ENCODE measurements around the gene APOC3.
A peak's percentile ranks its signal among the peaks of the same experiment; 100 is the strongest.
"Not testable (repeated sequence)": the region's sequence is repeated elsewhere in the genome, so short reads cannot be mapped to it uniquely, and the experiment has no call there.

APOC3 gene

DNA sequence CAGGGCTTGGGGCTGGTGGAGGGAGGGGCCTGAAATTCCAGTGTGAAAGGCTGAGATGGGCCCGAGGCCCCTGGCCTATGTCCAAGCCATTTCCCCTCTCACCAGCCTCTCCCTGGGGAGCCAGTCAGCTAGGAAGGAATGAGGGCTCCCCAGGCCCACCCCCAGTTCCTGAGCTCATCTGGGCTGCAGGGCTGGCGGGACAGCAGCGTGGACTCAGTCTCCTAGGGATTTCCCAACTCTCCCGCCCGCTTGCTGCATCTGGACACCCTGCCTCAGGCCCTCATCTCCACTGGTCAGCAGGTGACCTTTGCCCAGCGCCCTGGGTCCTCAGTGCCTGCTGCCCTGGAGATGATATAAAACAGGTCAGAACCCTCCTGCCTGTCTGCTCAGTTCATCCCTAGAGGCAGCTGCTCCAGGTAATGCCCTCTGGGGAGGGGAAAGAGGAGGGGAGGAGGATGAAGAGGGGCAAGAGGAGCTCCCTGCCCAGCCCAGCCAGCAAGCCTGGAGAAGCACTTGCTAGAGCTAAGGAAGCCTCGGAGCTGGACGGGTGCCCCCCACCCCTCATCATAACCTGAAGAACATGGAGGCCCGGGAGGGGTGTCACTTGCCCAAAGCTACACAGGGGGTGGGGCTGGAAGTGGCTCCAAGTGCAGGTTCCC, at the start of gene APOC3:
Gene APOC3, plus strand, starts transcription at position 383 of the 659 bp plus-strand sequence. CDS start 676 bp downstream, outside the sequence.
- DNase-seq, result no peak

DNA sequence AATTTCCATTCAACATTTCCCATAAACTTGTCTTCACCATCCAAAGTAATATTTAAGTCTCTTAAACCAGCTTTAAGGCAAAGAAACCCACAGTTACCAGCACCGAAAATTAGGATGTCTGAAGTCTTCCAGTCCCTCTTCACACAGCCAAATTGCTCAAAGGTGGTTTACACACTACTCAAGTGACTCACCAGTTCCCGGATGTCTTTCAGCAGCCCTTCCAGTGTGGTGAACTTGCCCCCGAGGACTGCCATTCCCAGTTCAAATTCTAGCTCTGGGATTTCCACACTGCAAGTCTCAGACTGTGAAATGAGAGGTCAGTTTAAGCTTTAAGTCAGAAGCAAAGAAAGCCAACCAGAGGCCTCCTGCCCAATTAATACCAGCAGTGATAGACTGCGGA, 47.0 kb upstream of the APOC3 start:
- DNase-seq, result no peak

DNA sequence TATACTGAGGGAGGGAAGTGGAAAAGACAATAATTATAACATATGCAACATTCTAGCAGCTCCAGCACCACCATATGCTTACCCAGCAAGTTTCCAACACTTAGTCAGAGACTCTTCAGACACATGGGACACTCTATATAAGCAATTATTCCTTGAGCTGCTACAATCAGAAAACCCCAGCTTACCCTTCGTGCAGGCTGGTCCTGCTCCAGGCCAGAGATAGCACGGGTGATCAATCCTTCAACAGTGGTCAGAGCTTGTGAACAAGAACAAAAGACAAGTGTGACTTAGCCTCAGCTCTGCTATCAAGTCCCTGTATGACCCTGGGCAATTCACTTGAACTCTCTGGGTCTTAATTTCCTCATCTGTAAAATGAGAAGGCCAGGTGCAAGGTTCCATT, 43.4 kb upstream of the APOC3 start:
- DNase-seq, result no peak

DNA sequence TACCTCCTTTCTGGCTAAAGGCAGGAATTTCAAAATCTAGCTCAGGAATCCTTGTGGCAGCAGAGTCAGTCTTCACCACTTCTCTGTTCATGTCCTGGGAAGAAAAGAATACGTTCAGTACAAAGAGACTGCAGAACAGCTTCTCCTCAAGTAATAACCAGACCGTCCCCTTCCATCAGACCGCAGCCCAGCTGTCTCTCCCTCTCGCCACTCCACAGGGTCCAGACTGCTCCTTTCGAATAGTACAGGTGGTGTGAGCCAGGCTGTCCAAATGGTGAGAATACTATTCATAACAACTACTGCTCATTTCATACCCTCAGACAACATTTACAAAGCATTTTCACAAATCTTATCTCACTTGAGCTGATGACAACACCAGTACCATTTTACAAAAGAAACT, 42.7 kb upstream of the APOC3 start:
- no peak for DNase-seq

DNA sequence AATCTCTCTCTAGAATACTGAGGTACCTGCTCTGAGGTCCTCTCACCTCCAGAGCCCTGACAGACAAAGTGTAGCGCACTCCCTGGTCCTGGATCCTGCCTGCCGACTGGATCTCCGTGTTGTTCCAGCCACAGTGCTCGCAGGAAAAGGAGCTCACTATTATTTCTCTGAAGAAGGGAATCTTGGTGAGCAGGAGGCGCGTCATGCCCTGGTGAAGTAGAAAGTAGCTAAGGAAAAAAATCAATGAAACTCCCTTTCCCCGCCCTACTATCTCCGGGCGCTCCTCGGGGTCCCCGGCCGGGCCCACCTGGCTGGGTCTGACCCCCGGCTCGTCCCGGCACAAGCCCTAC, 42.3 kb upstream of the APOC3 start:
- no peak for DNase-seq

DNA sequence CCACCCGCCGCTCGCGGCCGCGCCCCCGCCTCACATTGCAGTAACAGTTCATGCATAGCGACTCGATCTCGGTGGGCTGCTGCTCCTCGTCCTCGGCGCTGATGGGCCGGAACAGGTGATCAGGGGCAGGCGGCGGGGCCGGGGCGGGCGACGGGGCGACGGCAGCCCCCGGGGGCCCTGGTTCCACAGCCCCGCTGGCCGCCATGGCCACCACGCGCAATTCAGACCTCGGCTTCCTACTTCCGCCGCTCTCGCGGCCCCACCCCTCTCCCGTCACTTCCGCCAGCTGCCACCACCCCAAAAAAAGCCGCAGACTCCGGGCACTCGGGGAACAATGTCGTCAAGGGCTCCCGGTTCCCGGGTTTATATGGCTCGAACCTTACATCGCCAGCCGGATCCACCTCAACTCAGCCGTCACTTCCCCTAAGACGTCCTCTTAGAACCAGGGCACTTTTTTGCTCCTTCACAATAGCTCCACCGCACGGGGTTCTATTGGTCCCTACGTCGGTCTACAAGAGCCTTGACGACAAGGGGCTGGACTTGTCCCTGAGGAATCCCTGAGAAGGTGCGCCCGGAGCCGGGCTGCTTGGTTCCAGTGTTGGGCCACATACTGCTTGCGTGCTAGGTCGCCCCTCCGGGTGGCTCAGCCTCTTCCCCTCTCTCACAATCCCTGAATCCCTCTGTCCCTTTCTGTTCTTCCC, 41.8 kb upstream of the APOC3 start, which contains the start of gene ZPR1:
Gene ZPR1, minus strand, starts transcription at position 238 of the 701 bp plus-strand sequence. Its CDS starts 33 bp downstream, at position 205.
- peak; percentile 44 for DNase-seq

DNA sequence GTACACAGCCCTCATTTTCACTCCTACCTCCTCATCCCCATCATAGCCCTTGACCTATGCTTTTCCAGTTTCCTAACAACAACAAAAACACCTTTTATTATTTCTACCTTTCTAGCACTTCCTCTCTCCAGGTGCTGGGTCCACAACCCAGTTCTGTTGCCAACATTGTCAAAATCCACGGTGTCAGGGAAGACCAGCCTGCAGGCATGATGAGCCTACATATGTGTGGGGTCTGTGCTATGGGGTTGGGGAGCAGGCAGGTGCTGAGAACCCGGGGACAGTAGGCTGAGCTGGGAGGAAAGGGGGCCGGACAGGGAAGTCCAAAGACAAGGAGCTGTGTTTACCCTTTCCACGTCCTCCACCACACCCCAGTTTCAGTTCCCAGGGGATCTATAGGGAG, 41.2 kb upstream of the APOC3 start:
- DNase-seq, result no peak

DNA sequence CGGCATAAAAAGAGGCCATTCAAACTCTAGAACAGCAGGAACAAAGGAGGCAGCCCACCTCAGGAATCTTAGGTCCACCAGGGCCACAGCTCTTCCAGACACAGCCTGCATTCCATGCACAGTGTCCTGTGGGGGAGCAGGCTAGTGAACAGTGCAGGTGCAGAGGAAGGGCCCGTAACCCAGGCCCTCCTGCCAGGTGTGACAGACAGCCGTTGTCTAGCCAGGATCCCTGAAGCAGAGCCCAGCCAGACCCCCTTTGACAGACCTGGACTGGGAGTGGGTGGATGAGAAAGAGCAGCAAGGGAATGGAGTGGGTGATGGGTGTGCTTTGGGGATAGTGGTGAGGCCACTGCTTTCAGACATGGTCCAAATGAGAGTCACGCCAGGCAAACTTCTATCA, 40.7 kb upstream of the APOC3 start:
- no peak for DNase-seq

DNA sequence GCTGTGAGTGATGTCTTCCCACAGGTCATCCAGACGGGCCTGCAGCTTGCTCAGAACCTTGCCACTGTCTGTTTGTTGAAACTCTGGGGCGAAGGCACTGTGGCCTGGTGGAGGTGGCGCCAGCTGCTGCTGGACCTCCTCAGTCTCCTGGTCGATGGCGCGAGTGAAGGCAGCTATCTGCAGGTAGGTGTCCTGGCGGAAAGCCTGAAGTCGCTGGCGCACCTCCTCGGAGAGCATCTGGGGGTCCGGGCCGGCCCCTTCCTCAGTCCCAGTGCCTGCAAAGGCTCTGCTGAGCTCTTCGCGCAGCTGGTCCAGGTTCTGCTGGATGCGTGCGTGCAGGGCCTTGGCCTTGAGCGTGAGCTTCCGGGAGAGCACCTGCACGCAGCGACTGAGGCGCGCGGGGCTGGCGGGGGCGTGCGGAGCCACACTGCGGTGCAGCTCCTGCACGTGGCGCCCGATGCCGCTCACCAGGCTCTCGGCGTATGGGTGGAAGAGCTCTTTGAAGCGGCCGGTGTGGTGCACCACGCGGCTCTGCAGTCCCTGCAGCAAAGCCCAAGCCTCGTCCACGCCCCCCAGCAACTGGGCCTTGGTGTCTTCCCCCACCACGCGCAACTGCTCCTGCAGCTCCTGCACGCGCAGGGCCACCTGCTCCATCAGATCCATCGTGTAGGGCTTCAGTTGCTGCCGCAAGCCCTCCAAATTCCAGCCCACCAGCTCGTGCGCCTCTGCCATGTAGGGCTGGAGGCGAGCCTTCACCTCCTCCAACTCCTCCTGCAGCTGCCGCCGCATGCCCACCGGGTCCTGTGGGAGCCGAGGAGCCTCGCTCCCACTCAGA, 39.3 kb upstream of the APOC3 start:
- DNase-seq, result no peak

DNA sequence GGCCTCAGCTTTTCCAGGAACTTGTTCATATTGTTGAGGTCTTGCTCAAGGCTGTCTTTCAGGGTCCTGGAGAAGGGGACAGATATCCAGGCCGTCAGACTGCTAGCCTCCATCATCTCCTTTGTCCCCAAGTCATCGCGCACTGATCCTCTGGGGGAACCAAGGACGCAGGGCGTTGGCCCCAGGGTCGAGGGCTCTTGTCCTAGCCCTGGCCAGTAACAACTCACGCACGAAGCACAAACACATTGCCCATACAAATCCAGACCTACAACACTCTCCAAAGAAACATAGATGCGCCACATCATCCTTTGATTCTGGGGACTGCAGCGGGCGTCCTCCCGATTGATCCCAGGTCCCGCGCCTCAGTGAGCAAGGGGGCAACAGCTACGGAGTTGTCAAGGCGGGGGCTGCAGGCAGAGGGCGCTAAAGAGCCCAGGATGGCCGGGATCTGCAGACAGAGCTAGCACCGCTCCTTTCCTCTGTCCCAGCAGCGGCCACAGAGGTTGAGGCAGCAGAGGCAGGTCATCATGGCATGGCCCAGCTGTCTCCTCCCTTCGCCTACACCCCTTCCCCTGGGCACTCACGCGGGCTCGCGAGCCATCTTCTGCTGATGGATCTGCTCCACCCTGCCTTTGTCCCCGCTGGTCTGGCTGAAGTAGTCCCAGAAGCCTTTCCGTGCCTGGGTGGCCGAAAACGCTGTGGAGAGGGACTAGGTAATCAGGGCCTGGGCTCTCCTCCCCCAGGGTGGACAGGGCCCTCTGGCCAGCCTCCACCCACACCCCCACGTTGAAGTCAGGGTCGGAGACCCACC, 38.5 kb upstream of the APOC3 start:
- peak; percentile 28 for DNase-seq

DNA sequence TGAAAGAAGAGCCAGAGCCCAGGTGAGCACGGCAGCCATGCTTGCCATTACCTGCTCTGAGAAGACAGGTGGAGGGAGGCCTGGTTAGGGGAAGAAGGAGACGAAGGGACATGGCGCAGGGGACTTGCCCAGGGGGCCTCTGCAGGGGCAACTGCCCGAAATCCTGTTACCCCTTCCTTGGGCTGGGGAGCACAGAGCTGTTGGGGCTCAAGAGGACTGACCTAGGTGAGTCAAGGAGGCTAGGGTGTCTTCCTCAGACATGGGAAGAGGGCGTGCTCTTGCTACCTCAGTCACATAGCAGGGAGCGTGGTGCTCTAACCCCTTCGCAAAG, 37.9 kb upstream of the APOC3 start, which contains the start of gene APOA5:
Gene APOA5, minus strand, starts transcription at position 67 of the 331 bp plus-strand sequence. Its CDS starts 19 bp downstream, at position 48.
- DNase-seq, result no peak

DNA sequence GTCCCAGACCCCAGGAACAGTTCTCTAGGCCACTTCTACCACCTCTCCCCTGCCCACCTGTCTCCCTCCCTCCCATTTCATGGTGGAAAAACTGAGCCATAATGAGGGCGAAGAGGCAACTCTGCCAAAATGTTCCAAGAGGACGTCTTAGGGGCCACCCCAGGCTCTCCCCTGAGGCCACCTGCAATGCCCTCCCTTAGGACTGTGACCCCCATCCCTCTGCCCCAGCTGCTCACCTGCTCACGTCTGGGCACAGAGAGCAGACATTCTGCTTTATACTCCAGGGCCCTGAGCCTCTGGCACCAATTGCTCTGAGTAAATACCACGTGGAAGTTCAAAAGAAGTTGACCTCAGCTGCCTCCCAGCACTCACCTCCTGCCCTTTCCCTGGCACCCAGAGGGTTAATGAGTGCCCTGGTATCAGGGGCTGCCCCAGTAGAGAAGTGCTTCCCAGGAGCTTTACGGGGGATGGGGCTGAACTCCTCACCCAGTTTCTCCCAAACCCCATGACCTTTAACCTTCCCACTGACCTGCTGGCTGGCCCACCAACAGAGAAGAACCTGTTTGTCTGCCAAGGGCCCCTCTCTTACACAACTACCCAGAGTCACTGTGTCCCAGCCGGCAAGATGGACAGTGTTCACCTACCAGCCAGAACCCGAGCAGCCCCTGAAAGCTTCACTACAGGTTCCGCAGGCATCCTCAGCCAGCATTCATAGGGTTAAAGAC, 37.4 kb upstream of the APOC3 start:
- no peak for DNase-seq

DNA sequence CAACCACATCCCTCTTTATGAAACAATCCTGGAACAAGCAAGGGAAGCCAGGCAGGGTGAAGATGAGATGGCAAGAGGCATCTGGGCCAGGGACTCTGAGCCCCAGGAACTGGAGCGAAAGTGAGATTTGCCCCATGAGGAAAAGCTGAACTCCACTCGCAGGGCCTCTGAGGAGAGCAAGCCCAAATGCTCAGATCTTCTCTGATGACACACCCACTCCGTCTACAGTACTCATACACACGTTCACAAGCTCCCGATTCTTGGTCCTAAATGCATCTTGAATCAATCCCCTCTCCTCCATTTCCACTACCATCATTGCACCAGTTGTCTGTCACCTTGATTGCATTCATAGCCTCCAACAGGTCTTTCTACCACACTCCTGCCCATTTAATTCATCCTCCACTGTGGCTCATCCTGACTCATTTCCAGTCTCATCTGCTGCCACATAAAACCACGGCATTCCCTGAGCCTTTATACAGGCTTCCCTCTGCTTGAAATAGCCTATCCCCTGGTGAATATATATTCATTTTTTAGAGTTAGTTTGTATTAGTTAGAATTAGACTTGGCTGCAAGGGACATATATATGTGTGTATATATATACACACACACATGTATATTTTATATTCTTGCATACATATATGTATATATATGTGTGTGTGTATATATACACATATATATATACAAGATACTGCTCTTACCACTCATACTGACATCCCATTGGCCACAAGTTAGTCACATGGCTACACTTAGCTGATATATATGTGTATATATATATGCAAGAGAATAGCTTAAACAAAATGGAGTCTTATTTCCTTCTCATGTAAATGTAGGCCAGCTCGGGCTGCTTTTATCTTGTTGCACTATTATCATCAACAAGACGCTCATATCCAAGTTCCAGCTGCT, 36.6 kb upstream of the APOC3 start:
- no peak for DNase-seq

DNA sequence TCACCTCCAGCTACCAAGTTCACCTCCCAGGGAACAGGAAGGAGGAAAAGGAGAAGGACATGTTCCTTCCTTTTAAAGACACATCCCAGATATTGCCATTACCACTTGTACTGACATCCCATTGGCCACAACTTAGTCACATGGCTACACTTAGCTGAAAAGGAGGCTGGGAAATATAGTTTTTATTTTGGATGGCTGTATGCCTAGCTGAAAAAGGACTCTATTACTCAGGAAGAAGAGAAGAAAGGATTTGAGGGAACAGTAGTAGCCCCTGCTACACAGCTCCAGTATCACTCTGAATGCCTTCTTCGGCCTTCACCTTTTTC, 36.0 kb upstream of the APOC3 start:
- DNase-seq, result no peak

DNA sequence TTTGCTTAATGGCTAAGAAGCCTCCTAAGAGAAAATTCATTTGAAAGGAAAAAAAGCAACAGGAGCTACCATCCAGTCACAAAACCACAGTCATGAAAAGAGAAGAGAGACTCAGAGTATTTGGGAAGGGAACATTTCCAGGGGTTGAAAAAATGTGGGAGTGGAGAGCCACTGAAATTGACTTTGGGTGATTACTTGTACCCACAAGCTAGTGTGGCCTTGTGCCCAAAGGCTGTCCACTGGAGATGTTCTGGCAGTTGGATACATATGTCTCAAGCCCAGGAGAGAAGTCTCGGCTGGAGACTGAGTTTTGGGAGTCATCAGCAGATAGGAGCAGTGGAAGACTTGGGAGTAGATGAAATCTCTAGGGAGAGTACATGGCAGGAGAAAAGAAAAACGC, 34.9 kb upstream of the APOC3 start:
- DNase-seq, result no peak

DNA sequence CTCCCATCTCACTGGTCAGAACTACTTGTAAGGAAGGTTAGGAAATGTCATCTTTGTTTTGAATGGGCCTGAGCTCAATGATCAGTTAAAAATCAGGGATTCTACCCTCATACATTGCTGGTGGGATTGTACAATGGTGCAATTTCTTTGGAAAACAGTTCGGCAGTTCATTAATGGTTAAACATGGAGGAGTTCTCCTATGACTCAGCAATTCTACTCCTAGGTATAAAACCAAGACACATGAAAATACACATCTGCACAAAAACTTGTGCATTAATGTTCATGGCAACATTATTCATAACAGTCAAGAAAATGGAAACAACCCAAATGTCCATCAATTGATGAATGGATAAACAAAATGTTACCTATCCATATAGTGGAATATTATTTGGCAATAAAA, 33.2 kb upstream of the APOC3 start:
- DNase-seq, result no peak

DNA sequence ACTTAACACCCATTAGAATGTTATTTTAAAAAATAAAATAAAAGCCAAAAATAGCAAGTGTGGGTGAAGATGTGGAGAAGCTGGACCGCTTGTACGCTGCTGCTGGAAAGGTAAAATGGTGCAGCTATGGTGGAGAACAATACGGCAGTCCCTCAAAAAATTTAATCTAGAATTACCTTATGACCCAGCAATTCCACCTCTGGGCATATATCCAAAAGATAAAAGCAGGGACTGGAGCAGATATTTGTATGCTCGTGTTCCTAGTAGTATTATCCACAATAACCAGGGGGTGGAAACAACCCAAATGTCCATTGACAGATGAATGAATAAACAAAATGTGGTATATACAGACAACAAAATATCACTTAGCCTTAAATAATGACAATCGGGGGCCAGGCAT, 31.9 kb upstream of the APOC3 start:
- DNase-seq, result no peak

DNA sequence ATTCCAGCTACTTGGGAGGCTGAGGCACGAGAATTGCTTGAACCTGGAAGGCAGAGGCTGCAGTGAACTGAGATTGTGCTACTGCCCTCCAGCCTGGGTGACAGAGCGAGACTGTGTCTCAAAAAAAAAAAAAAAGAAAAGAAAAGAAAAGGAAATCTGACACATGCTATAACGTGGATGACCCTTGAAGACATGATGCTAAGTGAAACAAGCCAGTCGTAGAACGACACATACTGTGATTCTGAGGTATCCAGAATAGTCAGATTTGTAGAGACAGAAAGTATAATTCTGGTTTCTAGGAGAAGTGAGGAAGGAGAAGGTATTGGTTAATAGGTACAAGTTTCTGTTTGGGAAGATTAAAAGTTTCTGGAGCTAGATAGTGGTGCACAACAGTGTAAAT, 31.3 kb upstream of the APOC3 start:
- DNase-seq, result no peak

DNA sequence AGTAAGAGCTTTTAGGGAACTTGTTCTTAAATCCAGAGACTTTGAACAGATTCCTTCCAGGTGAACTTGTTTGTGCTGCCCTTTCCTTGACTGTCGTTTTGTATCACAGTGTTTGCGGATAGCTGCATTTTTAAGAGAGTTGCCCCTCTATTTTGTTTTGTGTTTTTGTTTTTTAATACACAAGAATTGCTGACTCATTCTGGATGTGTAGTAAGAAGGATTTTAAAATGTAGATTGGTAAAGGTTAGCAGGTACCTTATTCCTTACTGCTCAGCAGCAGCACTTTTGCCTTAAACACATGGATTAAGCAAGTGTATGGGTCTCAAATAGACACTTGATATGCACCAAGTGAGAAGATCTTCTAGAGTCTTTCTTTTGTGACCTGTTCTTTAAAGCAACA, 29.1 kb upstream of the APOC3 start:
- DNase-seq, result no peak

DNA sequence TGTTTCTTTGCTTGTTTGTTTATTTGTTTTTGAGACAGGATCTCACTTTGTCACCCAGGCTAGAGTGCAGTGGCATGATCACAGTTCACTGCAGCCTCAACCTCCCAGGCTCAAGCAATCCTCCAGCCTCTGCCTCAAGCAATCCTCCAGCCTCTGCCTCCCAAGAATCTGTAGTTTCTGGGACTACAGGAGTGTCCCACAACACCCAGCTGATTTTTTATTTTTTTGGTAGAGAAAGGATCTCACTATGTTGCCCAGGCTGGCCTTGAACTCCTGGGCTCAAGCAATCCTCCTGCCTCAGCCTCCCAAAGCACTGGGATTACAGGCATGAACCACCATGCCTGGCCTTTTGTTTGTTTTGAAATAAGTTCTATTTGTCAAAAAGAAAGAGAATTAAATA, 28.0 kb upstream of the APOC3 start:
- DNase-seq, result not testable (repeated sequence)

DNA sequence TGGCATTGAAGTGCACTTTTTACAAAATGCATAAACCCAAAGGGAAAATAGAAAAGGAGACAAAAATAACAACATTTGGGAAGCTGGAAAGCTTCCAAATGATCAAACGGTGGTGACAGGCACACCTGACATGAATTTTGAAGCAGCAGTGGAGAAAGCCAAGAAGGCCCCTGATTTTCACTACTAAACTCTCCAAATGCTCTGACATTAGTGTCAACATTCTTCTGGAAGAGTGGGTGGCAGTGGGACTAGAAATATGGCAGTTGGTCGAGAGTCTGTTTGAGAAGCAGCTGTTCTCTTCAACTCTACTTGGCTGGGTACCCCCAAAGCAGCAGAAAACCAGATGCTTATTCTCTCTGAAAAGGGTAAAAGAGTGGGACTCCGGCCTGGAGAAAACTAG, 25.7 kb upstream of the APOC3 start:
- no peak for DNase-seq
